22Rv1 (cell line): ENCODE results near the gene HBA1.
"Not testable (repeated sequence)": the region's sequence is repeated elsewhere in the genome, so short reads cannot be mapped to it uniquely, and the experiment has no call there.

ENCODE experiments used
- H3K27ac ChIP-seq: fragments of 450-650 bp; 2 replicates; pipeline ENCODE4 v1.5.1; 2017
- CTCF ChIP-seq: fragments of 450-650 bp; IDR thresholded peaks from 2 replicates; pipeline ENCODE4 v1.5.1; 2017; ENCODE audit warnings: mild to moderate bottlenecking
- ZFX ChIP-seq: fragments of 450-650 bp; IDR thresholded peaks from 2 replicates; pipeline ENCODE4 v1.6.1; 2017; ENCODE audit warnings: antibody characterized with exemption, borderline replicate concordance

The HBA1 gene

DNA sequence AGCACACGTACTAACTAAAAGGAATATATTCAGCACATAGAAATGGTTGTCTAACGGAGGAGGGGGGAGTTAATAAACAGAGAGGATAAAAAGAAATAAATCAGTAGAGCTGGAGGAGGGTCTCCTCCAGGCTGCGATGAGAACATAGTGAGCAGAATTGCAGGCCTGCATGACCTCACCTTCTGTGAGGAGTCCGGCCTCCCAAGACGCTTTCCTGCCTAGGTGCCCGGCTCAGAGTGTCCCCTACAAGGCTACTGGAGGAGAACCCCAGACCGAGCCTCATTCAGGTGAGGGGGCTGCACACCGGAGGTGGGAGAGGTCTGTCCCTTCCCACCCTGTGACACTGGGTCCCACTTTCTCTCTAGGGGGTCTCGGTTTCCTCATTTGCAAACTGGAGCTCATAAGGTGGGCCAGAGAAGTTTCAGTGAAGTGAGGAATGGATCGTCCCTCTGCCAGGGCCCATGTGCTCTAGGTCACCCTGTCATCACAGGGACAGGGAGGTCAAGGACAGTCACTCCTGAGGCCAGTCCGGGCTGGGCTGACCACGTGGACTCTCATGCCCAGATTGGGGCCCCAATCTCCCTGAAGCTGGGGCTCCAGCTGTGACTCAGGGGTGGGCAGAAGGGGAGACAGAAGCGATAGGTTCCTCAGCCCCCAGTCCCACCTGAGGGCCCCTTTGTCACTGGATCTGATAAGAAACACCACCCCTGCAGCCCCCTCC, 14.0 kb upstream of the HBA1 start:
- no peak for TF ChIP-seq ZFX
- no peak for TF ChIP-seq CTCF
- no peak overlapping the region for H3K27ac ChIP-seq

DNA sequence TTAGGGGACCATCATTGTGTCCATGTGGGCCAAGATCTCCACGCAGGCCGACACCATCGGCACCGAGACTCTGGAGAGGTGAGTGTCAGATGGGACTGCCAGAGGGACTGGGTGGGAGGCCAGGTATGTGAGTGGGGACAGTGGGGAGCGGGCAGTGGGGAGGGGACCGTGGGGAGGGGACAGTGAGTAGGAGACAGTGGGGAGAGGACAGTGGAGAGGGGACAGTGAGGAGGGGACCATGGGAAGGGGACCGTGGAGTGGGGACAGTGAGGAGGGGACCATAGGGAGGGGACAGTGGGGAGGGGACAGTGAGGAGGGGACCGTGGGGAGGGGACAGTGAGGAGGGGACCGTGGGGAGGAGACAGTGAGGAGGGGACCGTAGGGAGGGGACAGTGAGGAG, 13.3 kb upstream of the HBA1 start:
- not testable (repeated sequence) for H3K27ac ChIP-seq

- not testable (repeated sequence) for H3K27ac ChIP-seq
Measured at GRCh38 chr16:163696-164095, 12.8 kb upstream of the HBA1 start.

- H3K27ac ChIP-seq = not testable (repeated sequence)
Measured at GRCh38 chr16:164134-164823, 12.2 kb upstream of the HBA1 start.

DNA sequence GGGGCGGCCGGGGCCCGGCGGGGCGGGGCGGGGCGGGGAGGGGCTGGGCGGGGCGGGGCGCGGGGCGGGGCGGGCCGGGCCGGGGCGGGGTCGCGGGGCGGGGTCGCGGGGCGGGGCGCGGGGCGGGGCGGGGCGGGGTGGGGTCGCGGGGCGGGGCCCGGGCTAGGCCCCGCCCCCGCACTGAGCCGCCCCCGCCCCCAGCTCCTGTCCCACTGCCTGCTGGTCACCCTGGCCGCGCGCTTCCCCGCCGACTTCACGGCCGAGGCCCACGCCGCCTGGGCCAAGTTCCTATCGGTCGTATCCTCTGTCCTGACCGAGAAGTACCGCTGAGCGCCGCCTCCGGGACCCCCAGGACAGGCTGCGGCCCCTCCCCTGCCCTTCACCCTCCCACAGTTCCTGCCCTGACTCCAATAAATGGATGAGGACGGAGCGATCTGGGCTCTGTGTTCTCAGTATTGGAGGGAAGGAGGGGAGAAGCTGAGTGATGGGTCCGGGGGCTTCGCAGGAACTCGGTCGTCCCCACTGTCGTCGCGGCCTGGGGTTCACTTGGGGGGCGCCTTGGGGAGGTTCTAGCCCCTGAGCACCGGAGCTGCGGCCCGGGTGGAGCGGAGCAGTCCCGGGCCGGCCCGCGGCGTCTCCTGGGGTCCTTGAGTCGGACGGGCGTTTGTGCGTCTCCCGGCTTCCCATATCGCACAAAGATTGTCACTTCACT, 11.5 kb upstream of the HBA1 start:
- peak overlapping the region; percentile 26 for H3K27ac ChIP-seq
- TF ChIP-seq CTCF = no peak
- TF ChIP-seq ZFX = no peak

DNA sequence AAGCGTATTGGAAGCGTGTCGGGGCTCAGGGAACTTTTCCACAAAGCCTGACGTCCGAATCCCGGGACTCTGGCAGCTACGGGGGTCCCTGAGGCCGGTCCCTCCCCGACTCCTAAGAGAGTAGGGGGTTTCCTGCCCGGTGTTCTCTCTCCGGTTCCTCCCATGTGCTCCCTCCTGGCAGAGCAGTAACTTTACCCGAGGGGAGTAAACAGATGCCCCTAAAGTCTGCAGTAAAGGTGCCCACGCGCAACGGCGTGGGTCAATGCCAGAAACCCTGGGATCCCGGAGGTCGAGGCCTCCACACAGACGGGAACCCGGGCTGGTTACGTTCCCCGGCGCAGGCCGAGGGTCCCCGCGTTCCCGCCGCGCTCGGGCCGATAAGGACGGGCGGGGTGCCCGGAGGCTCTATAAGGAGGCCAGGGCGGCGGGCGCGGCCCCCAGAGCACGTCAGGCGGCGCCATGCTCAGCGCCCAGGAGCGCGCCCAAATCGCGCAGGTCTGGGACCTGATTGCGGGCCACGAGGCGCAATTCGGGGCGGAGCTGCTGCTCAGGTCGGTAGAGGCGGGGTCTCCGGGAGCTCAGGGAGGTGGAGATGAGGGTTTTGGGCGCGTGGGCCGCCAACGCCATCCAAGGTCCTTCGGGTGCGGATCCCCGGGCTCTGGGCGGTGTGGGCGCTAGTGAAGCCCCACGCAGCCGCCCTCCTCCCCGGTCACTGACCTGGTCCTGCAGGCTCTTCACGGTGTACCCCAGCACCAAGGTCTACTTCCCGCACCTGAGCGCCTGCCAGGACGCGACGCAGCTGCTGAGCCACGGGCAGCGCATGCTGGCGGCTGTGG, 10.7 kb upstream of the HBA1 start, which contains the start of gene HBM:
TSS of gene HBM (plus strand) at position 440 of the 836 bp plus-strand sequence. CDS start at position 460, 20 bp downstream.
- no peak for TF ChIP-seq ZFX
- TF ChIP-seq CTCF = no peak
- H3K27ac ChIP-seq = peak within 1 kb of the TSS; percentile 26

DNA sequence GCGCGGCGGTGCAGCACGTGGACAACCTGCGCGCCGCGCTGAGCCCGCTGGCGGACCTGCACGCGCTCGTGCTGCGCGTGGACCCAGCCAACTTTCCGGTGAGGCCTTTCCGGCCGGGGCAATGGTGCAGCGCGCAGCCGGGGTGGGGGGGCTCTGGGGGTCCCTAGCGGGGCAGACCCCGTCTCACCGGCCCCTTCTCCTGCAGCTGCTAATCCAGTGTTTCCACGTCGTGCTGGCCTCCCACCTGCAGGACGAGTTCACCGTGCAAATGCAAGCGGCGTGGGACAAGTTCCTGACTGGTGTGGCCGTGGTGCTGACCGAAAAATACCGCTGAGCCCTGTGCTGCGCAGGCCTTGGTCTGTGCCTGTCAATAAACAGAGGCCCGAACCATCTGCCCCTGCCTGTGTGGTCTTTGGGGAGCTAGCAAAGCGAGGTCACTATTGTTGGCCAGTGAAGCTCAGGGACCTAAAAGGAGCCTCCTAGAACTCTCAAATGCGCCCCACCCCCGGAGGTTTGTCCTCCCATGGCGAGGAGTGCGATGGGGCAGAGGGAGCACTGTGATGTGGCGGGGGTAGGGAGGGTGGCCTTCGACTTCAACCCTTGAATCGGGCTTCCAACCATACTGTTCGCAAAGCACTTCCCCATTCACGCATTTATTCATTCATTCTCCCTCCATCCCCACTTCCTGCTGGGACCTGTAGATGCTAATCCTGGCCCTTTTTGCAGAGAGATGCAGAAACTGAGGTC, 9.9 kb upstream of the HBA1 start:
- H3K27ac ChIP-seq = no peak overlapping the region
- no peak for TF ChIP-seq CTCF

DNA sequence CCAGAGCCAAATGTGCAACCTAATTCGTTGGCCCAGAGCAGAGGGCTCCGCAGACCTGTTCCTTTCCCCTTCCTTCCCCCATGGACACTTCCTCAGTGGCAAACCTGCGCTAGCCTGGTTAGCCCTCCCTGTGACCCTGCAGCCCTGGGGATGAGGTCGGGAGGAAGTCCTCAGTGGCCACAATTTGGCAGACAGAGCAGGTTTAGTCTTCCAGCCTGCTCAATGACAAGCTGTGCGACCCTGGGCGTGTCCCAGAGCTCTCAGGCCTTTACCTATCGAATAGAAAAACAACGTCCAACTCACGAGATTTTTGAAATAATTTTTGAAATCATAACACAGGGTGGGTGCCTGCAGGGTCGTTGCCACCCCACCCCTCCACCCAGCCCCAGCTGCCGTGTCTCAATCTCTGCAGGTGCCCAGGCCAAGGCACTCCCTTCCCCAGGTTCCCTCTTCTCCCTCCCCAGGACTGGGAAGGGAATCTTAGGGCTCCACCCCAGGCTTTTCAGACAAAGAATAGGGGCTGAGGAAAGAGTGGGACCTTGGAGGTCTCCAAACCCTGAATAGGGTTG, 9.3 kb upstream of the HBA1 start:
- no peak overlapping the region for H3K27ac ChIP-seq
- TF ChIP-seq CTCF = no peak
- TF ChIP-seq ZFX = no peak
